Prostate gland (tissue), 2 donors: Measurements from ENCODE around the gene ADGRL3.

ENCODE experiments used
- POLR2A ChIP-seq: fragments of 450-650 bp; IDR thresholded peaks from one replicate; pipeline ENCODE4 v1.6.1; 2016; ENCODE audit warnings: antibody characterized with exemption, mild to moderate bottlenecking
- TF ChIP-seq, protein P1 (sequence below), 4 experiments: fragments of 200-600 bp in 2 of 4; fragments of 450-650 bp in 2 of 4; sonication (generic) in 2 of 4; IDR thresholded peaks; 1 replicate in 3 of 4; 2 replicates in 1 of 4; pipeline ENCODE4 v1.5.1; 2016 to 2019; ENCODE audit warnings: antibody characterized with exemption in 4 of 4, mild to moderate bottlenecking in 2 of 4, moderate library complexity in 2 of 4

DNA sequence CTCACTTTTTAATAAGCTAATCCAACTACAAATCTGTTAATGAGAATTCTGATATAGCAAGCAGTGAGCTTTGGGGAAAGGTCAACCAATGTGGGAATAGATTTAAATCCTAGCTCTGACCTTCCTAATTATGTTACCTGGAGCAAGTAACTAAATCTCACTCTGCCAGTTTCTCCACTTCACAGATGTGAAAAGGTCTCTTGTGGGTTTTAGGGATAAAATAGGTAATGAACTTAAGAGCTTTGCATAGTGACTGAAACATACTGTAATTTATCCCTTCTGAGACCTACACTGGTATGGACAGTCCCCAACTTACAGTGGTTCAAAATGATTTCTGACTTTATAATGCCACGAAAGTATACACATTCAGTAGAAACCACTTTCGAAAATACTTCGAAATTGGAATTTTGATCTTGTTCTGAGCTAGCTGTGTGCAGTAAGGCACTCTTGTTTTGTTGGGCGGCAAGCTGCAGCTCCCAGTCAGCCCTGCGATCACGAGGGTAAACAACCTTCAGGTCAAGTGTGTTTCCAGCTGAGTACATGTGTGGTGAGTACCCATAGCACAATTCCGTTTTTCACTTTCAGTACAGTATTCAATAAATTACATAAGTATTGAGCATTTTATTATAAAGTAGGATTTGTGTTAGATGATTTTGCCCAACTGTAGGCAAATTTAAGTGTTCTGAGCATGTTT is 93.7 kb downstream of the ADGRL3 start:
- TF ChIP-seq, protein P1, sequence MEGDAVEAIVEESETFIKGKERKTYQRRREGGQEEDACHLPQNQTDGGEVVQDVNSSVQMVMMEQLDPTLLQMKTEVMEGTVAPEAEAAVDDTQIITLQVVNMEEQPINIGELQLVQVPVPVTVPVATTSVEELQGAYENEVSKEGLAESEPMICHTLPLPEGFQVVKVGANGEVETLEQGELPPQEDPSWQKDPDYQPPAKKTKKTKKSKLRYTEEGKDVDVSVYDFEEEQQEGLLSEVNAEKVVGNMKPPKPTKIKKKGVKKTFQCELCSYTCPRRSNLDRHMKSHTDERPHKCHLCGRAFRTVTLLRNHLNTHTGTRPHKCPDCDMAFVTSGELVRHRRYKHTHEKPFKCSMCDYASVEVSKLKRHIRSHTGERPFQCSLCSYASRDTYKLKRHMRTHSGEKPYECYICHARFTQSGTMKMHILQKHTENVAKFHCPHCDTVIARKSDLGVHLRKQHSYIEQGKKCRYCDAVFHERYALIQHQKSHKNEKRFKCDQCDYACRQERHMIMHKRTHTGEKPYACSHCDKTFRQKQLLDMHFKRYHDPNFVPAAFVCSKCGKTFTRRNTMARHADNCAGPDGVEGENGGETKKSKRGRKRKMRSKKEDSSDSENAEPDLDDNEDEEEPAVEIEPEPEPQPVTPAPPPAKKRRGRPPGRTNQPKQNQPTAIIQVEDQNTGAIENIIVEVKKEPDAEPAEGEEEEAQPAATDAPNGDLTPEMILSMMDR (IDR thresholded peaks at IDR 0.05): no peak
- no peak for TF ChIP-seq POLR2A
